H1 (cell line): ENCODE measurements around the gene FAS. TPM values are rescaled to one million over a fixed set of nuclear protein-coding genes. Genes with fewer than 3 reads are reported as not detected.

Experiments
- CTCF ChIA-PET: fragments of 300-600 bp; sonication (Branson Sonifier 250); formaldehyde crosslinking; loops from one replicate; lab custom pipeline; 2021; ENCODE audit not compliant: partially characterized antibody; lab: Charles Lee
- POLR2A ChIA-PET: fragments of 300-600 bp; sonication (Branson Sonifier 250); formaldehyde crosslinking; loops from one replicate; lab custom pipeline; 2021; ENCODE audit warnings: inconsistent platforms; ENCODE audit not compliant: partially characterized antibody; lab: Charles Lee
- DNase-seq, 2 experiments: peaks; one replicate each; pipeline versions ENCODE4 v3.0.0 to v3.0.0-alpha.2; 2010 to 2022; ENCODE audit warnings: low spot score in 2 of 2, low read depth in 1 of 2, mixed read lengths in 1 of 2
- FAIRE-seq: peaks from 2 replicates; lab custom pipeline; 2011; peaks lifted over from hg19 to GRCh38; lab: Jason Lieb, UNC
- H2AFZ ChIP-seq: 2 replicates; pipeline ENCODE4 v1.8.1; 2012; ENCODE audit warnings: low read length, inconsistent platforms
- H2AK5ac ChIP-seq: 2 replicates; pipeline ENCODE4 v1.6.1; 2013; ENCODE audit warnings: low read depth, low read length
- H2BK120ac ChIP-seq: replicated peaks from 2 replicates; pipeline ENCODE3; 2013; ENCODE audit warnings: low read depth, low read length, inconsistent platforms
- H2BK12ac ChIP-seq: 2 replicates; pipeline ENCODE4 v1.6.1; 2013; ENCODE audit warnings: low read depth, low read length
- H2BK15ac ChIP-seq: 2 replicates; pipeline ENCODE4 v1.6.1; 2013; ENCODE audit warnings: low read length
- H2BK20ac ChIP-seq: 2 replicates; pipeline ENCODE4 v1.6.1; 2013; ENCODE audit warnings: low read length
- H2BK5ac ChIP-seq: 2 replicates; pipeline ENCODE4 v1.6.1; 2013; ENCODE audit warnings: low read depth, low read length
- H3K14ac ChIP-seq: 2 replicates; pipeline ENCODE4 v1.6.1; 2013; ENCODE audit warnings: inconsistent platforms; ENCODE audit not compliant: insufficient read length
- H3K18ac ChIP-seq: 2 replicates; pipeline ENCODE4 v1.6.1; 2013; ENCODE audit warnings: low read length; ENCODE audit errors: extremely low read depth
- H3K23ac ChIP-seq: 2 replicates; pipeline ENCODE4 v1.6.1; 2013; ENCODE audit warnings: inconsistent platforms; ENCODE audit not compliant: insufficient read length
- H3K23me2 ChIP-seq: 2 replicates; pipeline ENCODE4 v1.6.1; 2013; ENCODE audit warnings: low read depth, low read length
- H3K27ac ChIP-seq: 2 replicates; pipeline ENCODE4 v1.6.1; 2011; ENCODE audit warnings: low read depth, low read length, inconsistent platforms
- H3K27me3 ChIP-seq, 4 experiments: replicated peaks in 1 of 4; 1 replicate in 1 of 4; 2 replicates in 3 of 4; pipeline versions ENCODE4 v1.6.1 to v1.8.1; 2011 to 2013; ENCODE audit warnings: low read length in 3 of 4, mild to moderate bottlenecking in 3 of 4, inconsistent platforms in 2 of 4, mixed read lengths in 2 of 4, moderate library complexity in 1 of 4; ENCODE audit not compliant: control insufficient read depth in 3 of 4, insufficient read depth in 3 of 4; ENCODE audit errors: extremely low read depth in 1 of 4
- H3K36me3 ChIP-seq, 4 experiments: 2 replicates each; pipeline versions ENCODE4 v1.6.1 to v1.8.1; 2011 to 2013; ENCODE audit warnings: mild to moderate bottlenecking in 4 of 4, low read length in 3 of 4, moderate library complexity in 2 of 4, control low read depth in 1 of 4, inconsistent platforms in 1 of 4; ENCODE audit not compliant: insufficient read depth in 4 of 4, control insufficient read depth in 2 of 4
- H3K4ac ChIP-seq: replicated peaks from 2 replicates; pipeline ENCODE3; 2013; ENCODE audit warnings: low read length, low read depth, mixed read lengths, inconsistent platforms; ENCODE audit not compliant: insufficient read length
- H3K4me1 ChIP-seq, 4 experiments: replicated peaks in 1 of 4; 1 replicate in 1 of 4; 2 replicates in 3 of 4; pipeline versions ENCODE4 v1.6.1 to v1.8.1; 2011 to 2013; ENCODE audit warnings: low read length in 3 of 4, inconsistent platforms in 2 of 4, mixed read lengths in 1 of 4; ENCODE audit not compliant: insufficient read depth in 4 of 4, control insufficient read depth in 3 of 4
- H3K4me2 ChIP-seq, 2 experiments: 2 replicates each; pipeline versions ENCODE4 v1.6.1 to v1.8.1; 2011 to 2013; ENCODE audit warnings: low read depth in 2 of 2, low read length in 2 of 2, control low read depth in 1 of 2, inconsistent platforms in 1 of 2, mild to moderate bottlenecking in 1 of 2; ENCODE audit not compliant: insufficient read depth in 1 of 2
- H3K4me3 ChIP-seq, 4 experiments: fragments of 200-600, 300-600 bp in 1 of 4; sonication (generic), shearing (Covaris generic), sonication (Bioruptor Twin) in 1 of 4; 2 replicates each; pipeline versions ENCODE4 v1.5.1 to v1.8.1; 2011 to 2016; ENCODE audit warnings: low read length in 4 of 4, low read depth in 3 of 4, control low read depth in 2 of 4, inconsistent platforms in 2 of 4, mild to moderate bottlenecking in 2 of 4, mixed read lengths in 1 of 4, moderate library complexity in 1 of 4; ENCODE audit not compliant: insufficient read depth in 2 of 4; ENCODE audit errors: extremely low read depth in 1 of 4
- H3K56ac ChIP-seq: replicated peaks from 2 replicates; pipeline ENCODE3; 2013; ENCODE audit warnings: low read depth, mild to moderate bottlenecking, mixed read lengths, low read length, inconsistent platforms; ENCODE audit not compliant: insufficient read length
- H3K79me1 ChIP-seq: 2 replicates; pipeline ENCODE4 v1.6.1; 2013; ENCODE audit warnings: low read depth, low read length, control low read depth
- H3K79me2 ChIP-seq, 2 experiments: 2 replicates each; pipeline versions ENCODE4 v1.6.1 to v1.8.1; 2012 to 2013; ENCODE audit warnings: low read length in 2 of 2, mild to moderate bottlenecking in 2 of 2, inconsistent platforms in 1 of 2; ENCODE audit not compliant: insufficient read depth in 2 of 2, control insufficient read depth in 1 of 2
- H3K9ac ChIP-seq, 4 experiments: replicated peaks in 1 of 4; 1 replicate in 1 of 4; 2 replicates in 3 of 4; pipeline versions ENCODE4 v1.6.1 to v1.8.1; 2011 to 2013; ENCODE audit warnings: low read depth in 3 of 4, low read length in 3 of 4, control low read depth in 2 of 4, mild to moderate bottlenecking in 2 of 4, moderate library complexity in 2 of 4, inconsistent platforms in 1 of 4; ENCODE audit errors: extremely low read depth in 1 of 4
- H3K9me3 ChIP-seq, 2 experiments: 2 replicates each; pipeline versions ENCODE4 v1.6.1 to v1.8.1; 2012 to 2013; ENCODE audit warnings: mild to moderate bottlenecking in 2 of 2, moderate library complexity in 2 of 2, control low read depth in 1 of 2, inconsistent platforms in 1 of 2, low read depth in 1 of 2, low read length in 1 of 2, mixed read lengths in 1 of 2; ENCODE audit not compliant: insufficient read depth in 2 of 2
- H4K20me1 ChIP-seq, 2 experiments: replicated peaks in 1 of 2; 2 replicates each; pipeline versions ENCODE3 to v1.8.1; 2011 to 2013; ENCODE audit warnings: inconsistent platforms in 2 of 2, low read length in 2 of 2, mild to moderate bottlenecking in 1 of 2; ENCODE audit not compliant: insufficient read depth in 2 of 2, control insufficient read depth in 1 of 2
- H4K5ac ChIP-seq: 2 replicates; pipeline ENCODE4 v1.6.1; 2013; ENCODE audit warnings: low read length, low read depth, mixed read lengths, inconsistent platforms; ENCODE audit not compliant: insufficient read length
- H4K8ac ChIP-seq: 2 replicates; pipeline ENCODE4 v1.8.0; 2013; ENCODE audit warnings: mild to moderate bottlenecking, moderate library complexity, low read length, inconsistent platforms; ENCODE audit not compliant: insufficient read depth; ENCODE audit errors: extremely low read depth
- H4K91ac ChIP-seq: replicated peaks from 2 replicates; pipeline ENCODE3; 2013; ENCODE audit warnings: low read length, mixed read lengths, inconsistent platforms; ENCODE audit not compliant: insufficient read length
- CHD1 ChIP-seq: IDR thresholded peaks from 2 replicates; pipeline ENCODE4 v1.6.1; 2012; ENCODE audit warnings: low read depth, low read length, improper control_type of control experiment
- E2F6 ChIP-seq: IDR thresholded peaks from 2 replicates; pipeline ENCODE4 v1.6.1; 2012; ENCODE audit warnings: inconsistent platforms
- NRF1 ChIP-seq: IDR thresholded peaks from 2 replicates; pipeline ENCODE4 v1.6.1; 2011; ENCODE audit warnings: mild to moderate bottlenecking, low read depth, low read length, improper control_type of control experiment
- PHF8 ChIP-seq: fragments of 200-600 bp; sonication (generic); conservative IDR thresholded peaks from 2 replicates; pipeline ENCODE4 v1.7.1; 2012; ENCODE audit warnings: low read depth, mild to moderate bottlenecking, inconsistent platforms, low read length, moderate library complexity
- RBBP5 ChIP-seq: IDR thresholded peaks from 2 replicates; pipeline ENCODE4 v1.7.1; 2012; ENCODE audit warnings: low read depth, mild to moderate bottlenecking, inconsistent platforms, low read length, moderate library complexity, borderline replicate concordance
- RNF2 ChIP-seq: fragments of 200-900, 300-1000 bp; sonication (generic); IDR thresholded peaks from 2 replicates; pipeline ENCODE4 v1.7.1; 2016; ENCODE audit warnings: borderline replicate concordance, low read depth, mild to moderate bottlenecking, antibody characterized with exemption, low read length; ENCODE audit not compliant: poor library complexity, severe bottlenecking; ENCODE audit errors: missing control alignments
- RXRA ChIP-seq: IDR thresholded peaks from 2 replicates; pipeline ENCODE4 v1.6.1; 2011; ENCODE audit warnings: low read depth, mild to moderate bottlenecking, low read length, moderate library complexity; ENCODE audit not compliant: insufficient read depth
- SIN3A ChIP-seq, 2 experiments: IDR thresholded peaks in 1 of 2; conservative IDR thresholded peaks in 1 of 2; 2 replicates each; pipeline ENCODE4 v1.6.1; 2011 to 2012; ENCODE audit warnings: low read length in 2 of 2, improper control_type of control experiment in 1 of 2, low read depth in 1 of 2, mild to moderate bottlenecking in 1 of 2
- SUZ12 ChIP-seq: fragments of 200-600 bp; sonication (generic); IDR thresholded peaks from 2 replicates; pipeline ENCODE4 v1.6.1; 2012; ENCODE audit warnings: mild to moderate bottlenecking, inconsistent platforms, low read length, moderate library complexity, mixed read lengths
- TAF1 ChIP-seq: IDR thresholded peaks from 2 replicates; pipeline ENCODE4 v1.6.1; 2011; ENCODE audit warnings: mild to moderate bottlenecking, low read depth, low read length
- TAF7 ChIP-seq: optimal IDR thresholded peaks from 2 replicates; pipeline ENCODE3; 2011; ENCODE audit warnings: low read depth, mild to moderate bottlenecking, inconsistent platforms, low read length, moderate library complexity, borderline replicate concordance
- TBP ChIP-seq: IDR thresholded peaks from 2 replicates; pipeline ENCODE4 v1.6.1; 2011; ENCODE audit warnings: low read depth, low read length, improper control_type of control experiment
- WGBS, 2 experiments: shearing (Covaris generic) in 1 of 2; methylation state at CpG; one replicate each; pipeline versions ENCODE4 v1.1.6 to v1.1.7; 2013 to 2015; ENCODE audit warnings: low lambda C conversion rate in 2 of 2, mixed read lengths in 2 of 2, inconsistent platforms in 1 of 2, low coverage in 1 of 2, missing lambda C conversion rate in 1 of 2; ENCODE audit not compliant: insufficient replicate concordance in 2 of 2, insufficient coverage in 1 of 2, insufficient read length in 1 of 2; ENCODE audit errors: extremely low coverage in 1 of 2, missing lambda C conversion rate in 1 of 2; 5-methylcytosine and 5-hydroxymethylcytosine counted together
- polyA plus RNA-seq, 7 experiments: library from polyadenylated mRNA; depleted of rRNA in 3 of 7; stranded (reverse) in 5 of 7; unstranded in 2 of 7; fragments of >200 nt in 5 of 7; fragments of 200-250 nt in 2 of 7; gene quantifications; 1 replicate in 5 of 7; 2 replicates in 1 of 7; 4 replicates in 1 of 7; pipeline versions ENCODE4 v1.2.1 to v1.2.3, GENCODE V29; 2011 to 2013; ENCODE audit warnings: missing spikeins in 2 of 7, mixed read lengths in 2 of 7
- total RNA-seq: library from RNA; stranded (reverse); fragmentation: NEBNext Ultra II Directional; extraction: Animal tissue kit (Norgen Biotek cat#: 25700); gene quantifications from 2 replicates; pipeline ENCODE4 v1.2.1, GENCODE V29; 2021

The FAS gene
- total and polyA plus RNA-seq, 2 of the 8 experiments (the other 6 are each of a cell fraction or from before 2014, with no cell fraction given): 4.0 to 6.7 TPM

- Histone ChIP-seq H3K23ac (no peak overlapping the region), H2BK20ac (no peak overlapping the region), H4K5ac (no peak overlapping the region), H2BK15ac (no peak overlapping the region), H4K91ac (no peak overlapping the region), H3K18ac (no peak overlapping the region), H3K27me3 (no peaks in the 10 kb centered on the region), H3K4me2 (no peak overlapping the region), H2BK120ac (no peak overlapping the region), H3K27ac (no peak overlapping the region), H2AK5ac (no peak overlapping the region), H3K9me3 (no peaks in the 10 kb centered on the region; a peak in 1 of 4 replicates), H3K4me3 (no peak overlapping the region), H3K79me2 (no peaks in the 10 kb centered on the region), H3K79me1 (no peaks in the 10 kb centered on the region), H2BK5ac (no peak overlapping the region), H3K4me1 (no peaks in the 10 kb centered on the region), H2AFZ (no peak overlapping the region), H3K23me2 (no peaks in the 10 kb centered on the region), H4K8ac (no peak overlapping the region), H3K56ac (no peak overlapping the region), H3K14ac (no peak overlapping the region), H3K9ac (no peak overlapping the region), H2BK12ac (no peak overlapping the region), H4K20me1 (no peaks in the 10 kb centered on the region), H3K4ac (no peak overlapping the region), H3K36me3 (peaks cover 0 to 3% (median 0%) of the 10 kb centered on the region in 4 experiments; a peak in 1 of 8 replicates)
- DNase-seq (no peak), FAIRE-seq (no peak)
- WGBS, 2 experiments: 87% methylated on average over 2 of the region's 2 CpGs; no CpG with 5 or more reads in 1 of the 2 experiments
- CTCF ChIA-PET: interaction anchor here (1.0 to 4.6 kb wide), 3 partner anchors 35 to 196 kb away, joined by 3 to 31 read pairs (median 3); no protein-coding TSS in a partner anchor
- POLR2A ChIA-PET: no interaction called here
- TF ChIP-seq RXRA (no peak), SUZ12 (no peak), TAF7 (no peak), TBP (no peak), CHD1 (no peak), RNF2 (no peak), PHF8 (no peak), TAF1 (no peak), NRF1 (no peak), RBBP5 (no peak), E2F6 (no peak), SIN3A (conservative IDR thresholded peaks at IDR 0.05 in 1 of 2, IDR thresholded peaks at IDR 0.05 in 1 of 2; ENCODE audit: low read depth in 1 of 2, low read length in 2 of 2) (no peak)
Observed at GRCh38 chr10:89022734-89023133, 32.1 kb downstream of the FAS start.
